HG02973 (cell line): Measurements from ENCODE around the gene INTS7.
"Not testable (repeated sequence)": the region's sequence is repeated elsewhere in the genome, so short reads cannot be mapped to it uniquely, and the experiment has no call there.

Source experiments
- ATAC-seq: cut with Tn5 transposase; IDR thresholded peaks from one replicate; pipeline ENCODE4 v1.9.1; 2021; ENCODE audit warnings: moderate library complexity; ENCODE audit not compliant: unreplicated experiment

The INTS7 gene

GRCh38 chr1:211938561-211938997, 96.8 kb downstream of the INTS7 start:
- ATAC-seq, result peak; percentile 26

GRCh38 chr1:211937422-211937821, 97.9 kb downstream of the INTS7 start:
- ATAC-seq, result not testable (repeated sequence)

- ATAC-seq, result peak; percentile 72
Observed at GRCh38 chr1:211935448-211935970, 99.8 kb downstream of the INTS7 start.

- no peak for ATAC-seq
Observed at GRCh38 chr1:211933946-211934714, 101.2 kb downstream of the INTS7 start.

- ATAC-seq, result no peak
Observed at GRCh38 chr1:211932933-211933254, 102.5 kb downstream of the INTS7 start.

GRCh38 chr1:211932231-211932932, 103.0 kb downstream of the INTS7 start:
- no peak for ATAC-seq

- ATAC-seq, result no peak
Observed at GRCh38 chr1:211929683-211930082, 105.7 kb downstream of the INTS7 start.

- ATAC-seq, result no peak
Observed at GRCh38 chr1:211928993-211929637, 106.2 kb downstream of the INTS7 start.

GRCh38 chr1:211928290-211928801, 107.0 kb downstream of the INTS7 start:
- no peak for ATAC-seq

GRCh38 chr1:211925016-211925415, 110.3 kb downstream of the INTS7 start:
- ATAC-seq, result no peak

- ATAC-seq, result no peak
Observed at GRCh38 chr1:211924256-211924655, 111.1 kb downstream of the INTS7 start.

- ATAC-seq, result no peak
Observed at GRCh38 chr1:211923095-211923494, 112.3 kb downstream of the INTS7 start.

- no peak for ATAC-seq
Observed at GRCh38 chr1:211921579-211922095, 113.7 kb downstream of the INTS7 start.

- no peak for ATAC-seq
Observed at GRCh38 chr1:211920602-211921226, 114.6 kb downstream of the INTS7 start.

GRCh38 chr1:211920141-211920572, 115.2 kb downstream of the INTS7 start:
- ATAC-seq, result no peak

- no peak for ATAC-seq
Observed at GRCh38 chr1:211918843-211919414, 116.4 kb downstream of the INTS7 start.

GRCh38 chr1:211916458-211916857, 118.9 kb downstream of the INTS7 start:
- not testable (repeated sequence) for ATAC-seq

GRCh38 chr1:211915924-211916323, 119.4 kb downstream of the INTS7 start:
- ATAC-seq, result no peak

- no peak for ATAC-seq
Observed at GRCh38 chr1:211912844-211913432, 122.4 kb downstream of the INTS7 start.

GRCh38 chr1:211912038-211912437, 123.3 kb downstream of the INTS7 start:
- ATAC-seq, result no peak
